Measurements from ENCODE around the gene ZDHHC12.

The ZDHHC12 gene

GRCh38 chr9:128706671-128707381 is 17.1 kb downstream of the ZDHHC12 start:
- H3K27ac ChIP-seq, result peak overlapping the region; percentile 81
- DNase-seq (ENCODE audit: low spot score), result no peak
- ChIA-PET POLR2A (ENCODE audit: low non-redundant PET) (interaction anchor here (1.1 kb wide), 1 partner anchor 17 kb away, joined by 4 read pairs; the partner anchor contains the start of gene ZDHHC12), CTCF (interaction anchor here (0.6 to 1.1 kb wide), 4 partner anchors 27 to 53 kb away, joined by 3 to 8 read pairs (median 4); no protein-coding TSS in a partner anchor)
- no peak for TF ChIP-seq CTCF (conservative IDR thresholded peaks at IDR 0.05; ENCODE audit: low read depth)

GRCh38 chr9:128706045-128706444 is 17.9 kb downstream of the ZDHHC12 start:
- POLR2A ChIA-PET (ENCODE audit: low non-redundant PET), result interaction anchor here (0.5 to 1.1 kb wide), 3 partner anchors 18 to 173 kb away, joined by 4 to 13 read pairs (median 4); partner anchors contain the start of gene ZDHHC12
- H3K27ac ChIP-seq, result peak overlapping the region; percentile 81
- CTCF ChIA-PET, result interaction anchor here (0.6 to 0.8 kb wide), 4 partner anchors 11 to 247 kb away, joined by 3 to 8 read pairs (median 5); no protein-coding TSS in a partner anchor
- DNase-seq (ENCODE audit: low spot score), result no peak
- no peak for TF ChIP-seq CTCF (conservative IDR thresholded peaks at IDR 0.05; ENCODE audit: low read depth)

- ChIA-PET POLR2A (ENCODE audit: low non-redundant PET) (interaction anchor here (0.6 kb wide), 2 partner anchors 19 to 172 kb away, joined by 3 to 4 read pairs; partner anchors contain the start of gene ZDHHC12), CTCF (interaction anchor here (0.6 kb wide), 4 partner anchors 12 to 771 kb away, joined by 3 to 6 read pairs (median 5); no protein-coding TSS in a partner anchor)
- H3K27ac ChIP-seq, result peak overlapping the region; percentile 81
- no peak for TF ChIP-seq CTCF (conservative IDR thresholded peaks at IDR 0.05; ENCODE audit: low read depth)
- no peak for DNase-seq (ENCODE audit: low spot score)
Measured at GRCh38 chr9:128705051-128705965, 18.6 kb downstream of the ZDHHC12 start.

GRCh38 chr9:128704356-128704670 is 19.6 kb downstream of the ZDHHC12 start:
- H3K27ac ChIP-seq, result peak overlapping the region; percentile 81
- no peak for DNase-seq (ENCODE audit: low spot score)
- ChIA-PET POLR2A (ENCODE audit: low non-redundant PET) (no interaction called here), CTCF (interaction anchor here (0.6 to 0.9 kb wide), 4 partner anchors 10 to 770 kb away, joined by 3 to 6 read pairs (median 4); no protein-coding TSS in a partner anchor)
- TF ChIP-seq CTCF (conservative IDR thresholded peaks at IDR 0.05; ENCODE audit: low read depth), result no peak

- POLR2A ChIA-PET (ENCODE audit: low non-redundant PET), result no interaction called here
- no peak for DNase-seq (ENCODE audit: low spot score)
- peak overlapping the region; percentile 81 for H3K27ac ChIP-seq
- TF ChIP-seq CTCF (conservative IDR thresholded peaks at IDR 0.05; ENCODE audit: low read depth), result no peak
- CTCF ChIA-PET, result interaction anchor here (0.5 to 0.9 kb wide), 7 partner anchors 9 to 452 kb away, joined by 3 to 4 read pairs (median 3); partner anchors contain the start of gene ZDHHC12
Measured at GRCh38 chr9:128703616-128704355, 20.1 kb downstream of the ZDHHC12 start.

Measured in RWPE1 (cell line).